ENCODE measurements around the gene PIP5KL1. TPM values are rescaled to one million over a fixed set of nuclear protein-coding genes. Genes with fewer than 3 reads are reported as not detected.
A peak's percentile ranks its signal among the peaks of the same experiment; 100 is the strongest.

The PIP5KL1 gene
- total and polyA plus RNA-seq, 8 donors, result 0.50 to 98.0 (median 3.3) TPM; not detected in 1

GRCh38 chr9:127928676-127929624 lies 1.6 kb downstream of the PIP5KL1 start:
- TF ChIP-seq EP300 (IDR thresholded peaks at IDR 0.05), result no peak
- TF ChIP-seq POLR2A (IDR thresholded peaks at IDR 0.05), result no peak
- TF ChIP-seq POLR2AphosphoS5 (IDR thresholded peaks at IDR 0.05), result no peak
- TF ChIP-seq, protein P1, sequence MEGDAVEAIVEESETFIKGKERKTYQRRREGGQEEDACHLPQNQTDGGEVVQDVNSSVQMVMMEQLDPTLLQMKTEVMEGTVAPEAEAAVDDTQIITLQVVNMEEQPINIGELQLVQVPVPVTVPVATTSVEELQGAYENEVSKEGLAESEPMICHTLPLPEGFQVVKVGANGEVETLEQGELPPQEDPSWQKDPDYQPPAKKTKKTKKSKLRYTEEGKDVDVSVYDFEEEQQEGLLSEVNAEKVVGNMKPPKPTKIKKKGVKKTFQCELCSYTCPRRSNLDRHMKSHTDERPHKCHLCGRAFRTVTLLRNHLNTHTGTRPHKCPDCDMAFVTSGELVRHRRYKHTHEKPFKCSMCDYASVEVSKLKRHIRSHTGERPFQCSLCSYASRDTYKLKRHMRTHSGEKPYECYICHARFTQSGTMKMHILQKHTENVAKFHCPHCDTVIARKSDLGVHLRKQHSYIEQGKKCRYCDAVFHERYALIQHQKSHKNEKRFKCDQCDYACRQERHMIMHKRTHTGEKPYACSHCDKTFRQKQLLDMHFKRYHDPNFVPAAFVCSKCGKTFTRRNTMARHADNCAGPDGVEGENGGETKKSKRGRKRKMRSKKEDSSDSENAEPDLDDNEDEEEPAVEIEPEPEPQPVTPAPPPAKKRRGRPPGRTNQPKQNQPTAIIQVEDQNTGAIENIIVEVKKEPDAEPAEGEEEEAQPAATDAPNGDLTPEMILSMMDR (IDR thresholded peaks at IDR 0.05), result no peak
- Histone ChIP-seq H3K36me3 (no peaks in the 10 kb centered on the region), H3K4me1 (peaks cover 35 to 45% (median 40%) of the 10 kb centered on the region in 4 donors), H3K4me3 (no peak overlapping the region), H3K27me3 (peaks cover 0 to 67% (median 20%) of the 10 kb centered on the region in 3 donors), H3K9me3 (no peaks in the 10 kb centered on the region), H3K27ac (no peak overlapping the region)
- 64 to 69% (median 67%) methylated on average over 11 of the region's 11 CpGs for WGBS, 5 donors
- intact Hi-C loops (cut with DNase I; ENCODE audit: low total_unique reads), result no loop called here
- DNase-seq, result no peak

DNA sequence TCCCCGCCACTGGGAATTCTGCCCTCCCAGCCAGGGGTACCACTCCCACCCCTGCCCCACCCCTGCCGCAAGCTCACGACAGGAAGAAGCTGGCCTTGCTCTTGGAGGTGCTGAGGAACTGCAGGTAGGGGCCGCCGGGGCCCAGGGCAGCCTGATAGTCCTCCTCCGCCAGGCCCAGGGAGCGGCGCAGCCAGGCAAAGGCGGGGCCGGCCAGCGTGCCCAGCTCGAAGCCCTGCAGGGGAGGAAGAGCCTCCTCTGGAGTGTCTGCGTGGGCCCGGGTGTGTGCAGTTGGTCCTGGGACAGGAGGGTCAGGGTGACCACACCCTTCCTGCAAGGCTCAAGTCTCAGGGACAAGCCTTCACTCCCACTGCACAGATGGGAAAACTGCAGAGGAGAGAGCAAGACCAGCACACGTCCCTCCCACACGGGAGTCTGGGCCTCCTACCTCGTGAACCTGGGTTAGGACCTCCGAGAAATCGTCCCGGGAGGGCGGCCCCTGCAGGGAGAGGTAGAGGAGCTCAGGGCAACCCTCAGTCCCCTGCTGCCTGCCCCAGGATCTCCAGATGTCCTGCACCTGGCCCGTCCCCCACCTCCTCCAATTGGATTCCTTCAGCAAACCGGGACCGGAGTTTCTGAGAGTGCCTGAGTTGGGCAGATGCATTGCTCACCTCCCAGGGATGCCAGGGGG lies 2.4 kb downstream of the PIP5KL1 start:
- intact Hi-C loops (cut with DNase I; ENCODE audit: low total_unique reads), result no loop called here
- Histone ChIP-seq H3K4me3 (peak overlapping the region; percentile 29 to 48 (median 34)), H3K4me1 (peaks cover 35 to 45% (median 40%) of the 10 kb centered on the region in 4 donors), H3K27me3 (peaks cover 0 to 67% (median 20%) of the 10 kb centered on the region in 3 donors), H3K27ac (no peak overlapping the region), H3K9me3 (no peaks in the 10 kb centered on the region), H3K36me3 (no peaks in the 10 kb centered on the region)
- peak in 1 of 2 donors; percentile 63 for DNase-seq
- TF ChIP-seq POLR2AphosphoS5 (IDR thresholded peaks at IDR 0.05), result no peak
- no peak for TF ChIP-seq EP300 (IDR thresholded peaks at IDR 0.05)
- TF ChIP-seq, protein P1 (IDR thresholded peaks at IDR 0.05), result no peak
- TF ChIP-seq POLR2A (IDR thresholded peaks at IDR 0.05), result no peak
- WGBS, 5 donors, result 10 to 24% (median 19%) methylated on average over 17 to 24 of the region's 24 CpGs

DNA sequence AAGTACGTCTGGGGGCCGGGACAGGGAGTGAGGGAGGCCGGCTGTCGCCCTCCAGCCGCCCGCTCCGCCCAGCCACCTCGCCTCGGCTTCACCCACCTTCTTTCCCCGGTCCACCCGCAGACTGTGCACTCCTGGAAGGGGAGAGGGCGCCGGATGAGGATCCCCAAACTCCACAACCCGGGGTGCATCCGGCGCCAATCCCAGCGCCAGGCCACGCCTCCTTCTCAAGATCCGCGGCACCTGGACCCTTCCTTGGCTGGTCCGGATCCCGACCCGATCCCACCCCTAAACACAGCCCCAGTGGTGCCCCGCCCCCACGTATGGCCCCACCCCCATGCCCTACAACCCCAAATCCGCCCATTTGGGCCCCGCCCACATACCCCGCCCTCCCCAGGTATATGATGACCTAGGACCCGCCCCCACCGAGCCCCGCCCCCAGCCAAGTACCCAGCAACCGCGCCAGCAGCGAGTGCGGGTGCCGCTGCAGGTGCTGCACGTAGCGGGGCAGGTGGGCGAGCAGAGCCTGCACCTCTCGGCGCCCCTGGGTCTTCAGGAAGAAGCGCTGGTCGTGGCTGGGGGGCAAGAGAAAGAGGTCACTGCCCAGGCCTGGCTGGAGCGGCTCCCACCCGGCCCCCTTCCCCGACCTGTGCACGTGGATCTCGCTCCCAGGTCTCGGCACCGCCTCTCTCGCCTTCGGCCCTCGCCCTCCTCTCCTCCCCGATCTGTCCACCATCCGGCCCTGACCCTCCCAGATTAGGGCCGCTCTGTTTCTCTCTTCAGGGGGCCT lies 3.2 kb downstream of the PIP5KL1 start:
- intact Hi-C loops (cut with DNase I; ENCODE audit: low total_unique reads), result no loop called here
- Histone ChIP-seq H3K9me3 (no peaks in the 10 kb centered on the region), H3K27me3 (peaks cover 0 to 67% (median 20%) of the 10 kb centered on the region in 3 donors), H3K36me3 (no peaks in the 10 kb centered on the region), H3K4me3 (peak overlapping the region; percentile 29 to 48 (median 34)), H3K27ac (no peak overlapping the region), H3K4me1 (peaks cover 35 to 45% (median 40%) of the 10 kb centered on the region in 4 donors)
- WGBS, 5 donors, result 2 to 6% (median 2%) methylated on average over 40 to 56 of the region's 56 CpGs
- no peak for TF ChIP-seq POLR2AphosphoS5 (IDR thresholded peaks at IDR 0.05)
- TF ChIP-seq, protein P1 (IDR thresholded peaks at IDR 0.05), result no peak
- no peak for TF ChIP-seq EP300 (IDR thresholded peaks at IDR 0.05)
- TF ChIP-seq POLR2A (IDR thresholded peaks at IDR 0.05), result no peak
- peak; percentile 79 to 82 for DNase-seq

- TF ChIP-seq, protein P1 (IDR thresholded peaks at IDR 0.05), result no peak
- TF ChIP-seq POLR2A (IDR thresholded peaks at IDR 0.05) (no peak), EP300 (IDR thresholded peaks at IDR 0.05) (no peak), POLR2AphosphoS5 (IDR thresholded peaks at IDR 0.05) (no peak)
- no peak for DNase-seq
- Histone ChIP-seq H3K9me3 (no peaks in the 10 kb centered on the region), H3K4me3 (peak overlapping the region; percentile 29 to 48 (median 34)), H3K27me3 (peaks cover 0 to 71% (median 20%) of the 10 kb centered on the region in 3 donors), H3K4me1 (peaks cover 37 to 47% (median 42%) of the 10 kb centered on the region in 4 donors), H3K36me3 (no peaks in the 10 kb centered on the region), H3K27ac (no peak overlapping the region)
- intact Hi-C loops (cut with DNase I; ENCODE audit: low total_unique reads), result no loop called here
- 14 to 19% (median 18%) methylated on average over 13 to 19 of the region's 19 CpGs for WGBS, 5 donors
Measured at GRCh38 chr9:127926906-127927200, 3.7 kb downstream of the PIP5KL1 start.
